ENCODE data around the gene NUBP1. TPM values are rescaled to one million over a fixed set of nuclear protein-coding genes. Genes with fewer than 3 reads are reported as not detected.
"Not testable (repeated sequence)": the region's sequence is repeated elsewhere in the genome, so short reads cannot be mapped to it uniquely, and the experiment has no call there.

The NUBP1 gene
- total and polyA plus RNA-seq, 7 experiments from 2014 or later, result 24.0 to 48.3 (median 26.1) TPM

- ATAC-seq; POLR2A ChIA-PET; H3K4me3 ChIP-seq (ENCODE audit: low read length); H3K27ac ChIP-seq (ENCODE audit: low read depth, low read length); H3K4me3 Mint-ChIP-seq; H3K27me3 ChIP-seq (ENCODE audit: control insufficient read depth in 2 of 2, insufficient read depth in 2 of 2, low read length in 2 of 2); H3K4me1 ChIP-seq (ENCODE audit: control insufficient read depth in 2 of 2, insufficient read depth in 2 of 2, low read length in 2 of 2); CTCF ChIA-PET; H3K9me3 Mint-ChIP-seq; DNase-seq; H3K4me1 Mint-ChIP-seq; H3K36me3 Mint-ChIP-seq; intact Hi-C loops (cut with micrococcal nuclease); H3K9me3 ChIP-seq (ENCODE audit: control insufficient read depth in 2 of 3, low read length in 3 of 3); H3K27ac Mint-ChIP-seq; H3K36me3 ChIP-seq (ENCODE audit: control insufficient read depth in 2 of 3, insufficient read depth in 3 of 3, low read length in 3 of 3): not testable (repeated sequence)
- peaks cover 0 to 58% (median 4%) of the 10 kb centered on the region in 5 donors for H3K27me3 Mint-ChIP-seq
Measured at GRCh38 chr16:10779908-10780307, 36.3 kb downstream of the NUBP1 start.

DNA sequence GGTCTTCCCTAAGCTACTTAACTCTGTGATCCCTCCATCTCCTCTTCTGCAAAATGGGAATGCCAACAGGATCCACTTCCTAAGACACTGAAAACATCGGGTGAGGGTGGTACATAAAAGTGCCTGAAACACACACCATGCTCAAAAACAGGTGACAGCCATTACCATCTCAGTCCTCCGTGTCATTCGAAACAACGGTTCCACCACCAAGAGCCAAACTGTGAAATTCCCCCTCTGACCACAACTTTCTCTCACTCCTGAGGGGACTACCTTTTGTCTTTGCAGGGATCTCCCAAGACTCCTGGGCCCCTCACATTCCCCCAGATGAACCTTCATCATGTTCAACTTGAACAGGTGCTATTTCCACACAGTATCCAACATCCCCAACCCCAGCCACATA, 37.0 kb downstream of the NUBP1 start:
- intact Hi-C loops (cut with micrococcal nuclease), result no loop called here
- Histone ChIP-seq H3K27ac (ENCODE audit: low read depth, low read length) (no peak overlapping the region), H3K4me3 (ENCODE audit: low read length) (no peak overlapping the region), H3K36me3 (ENCODE audit: control insufficient read depth in 2 of 3, insufficient read depth in 3 of 3, low read length in 3 of 3) (no peaks in the 10 kb centered on the region), H3K9me3 (ENCODE audit: control insufficient read depth in 2 of 3, low read length in 3 of 3) (no peaks in the 10 kb centered on the region), H3K27me3 (ENCODE audit: control insufficient read depth in 2 of 2, insufficient read depth in 2 of 2, low read length in 2 of 2) (no peaks in the 10 kb centered on the region), H3K4me1 (ENCODE audit: control insufficient read depth in 2 of 2, insufficient read depth in 2 of 2, low read length in 2 of 2) (peaks cover 0 to 7% of the 10 kb centered on the region in 2 donors)
- ChIA-PET CTCF (no interaction called here), POLR2A (no interaction called here)
- Mint-ChIP-seq H3K4me3 (no peak overlapping the region), H3K4me1 (peaks cover 0 to 6% (median 0%) of the 10 kb centered on the region in 7 donors), H3K27ac (no peak overlapping the region), H3K27me3 (peaks cover 0 to 57% (median 4%) of the 10 kb centered on the region in 5 donors), H3K9me3 (peaks cover 0 to 2% (median 0%) of the 10 kb centered on the region in 11 donors), H3K36me3 (no peaks in the 10 kb centered on the region)
- DNase-seq (no peak), ATAC-seq (no peak)

- Mint-ChIP-seq H3K36me3 (no peaks in the 10 kb centered on the region), H3K27me3 (peaks cover 0 to 54% (median 4%) of the 10 kb centered on the region in 5 donors), H3K4me1 (peaks cover 0 to 2% (median 0%) of the 10 kb centered on the region in 7 donors), H3K4me3 (no peak overlapping the region), H3K9me3 (peaks cover 0 to 2% (median 0%) of the 10 kb centered on the region in 11 donors), H3K27ac (no peak overlapping the region)
- CTCF ChIA-PET, result no interaction called here
- no peaks in the 10 kb centered on the region for H3K4me1 ChIP-seq (ENCODE audit: control insufficient read depth in 2 of 2, insufficient read depth in 2 of 2, low read length in 2 of 2)
- no peaks in the 10 kb centered on the region for H3K27me3 ChIP-seq (ENCODE audit: control insufficient read depth in 2 of 2, insufficient read depth in 2 of 2, low read length in 2 of 2)
- no peak overlapping the region for H3K4me3 ChIP-seq (ENCODE audit: low read length)
- intact Hi-C loops (cut with micrococcal nuclease), result no loop called here
- no peaks in the 10 kb centered on the region for H3K9me3 ChIP-seq (ENCODE audit: control insufficient read depth in 2 of 3, low read length in 3 of 3)
- POLR2A ChIA-PET, result no interaction called here
- no peak for DNase-seq
- no peak overlapping the region for H3K27ac ChIP-seq (ENCODE audit: low read depth, low read length)
- ATAC-seq, result no peak
- no peaks in the 10 kb centered on the region for H3K36me3 ChIP-seq (ENCODE audit: control insufficient read depth in 2 of 3, insufficient read depth in 3 of 3, low read length in 3 of 3)
Measured at GRCh38 chr16:10782628-10783027, 39.0 kb downstream of the NUBP1 start.

DNA sequence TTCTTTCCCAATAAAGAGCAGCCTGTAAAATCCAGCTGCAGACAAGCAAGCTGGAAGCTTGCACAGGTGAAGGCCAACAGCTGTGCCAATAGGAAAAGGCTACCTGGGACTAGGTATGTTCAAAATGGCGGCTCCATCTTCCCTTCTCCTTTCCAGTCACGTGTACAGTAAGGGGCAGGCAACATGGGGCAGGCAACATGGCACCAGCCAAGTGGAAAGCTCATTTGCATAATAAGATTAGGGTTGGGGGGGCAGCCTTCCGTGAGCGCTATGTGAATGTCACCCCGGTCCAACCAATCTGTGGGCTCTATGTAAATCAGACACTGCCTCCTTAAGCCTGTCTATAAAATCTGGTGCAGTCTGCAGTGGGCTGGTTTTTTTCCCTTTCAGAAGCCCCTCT, 43.7 kb downstream of the NUBP1 start:
- ATAC-seq (no peak), DNase-seq (no peak)
- Mint-ChIP-seq H3K9me3 (peaks cover 0 to 4% (median 0%) of the 10 kb centered on the region in 11 donors), H3K27ac (no peak overlapping the region), H3K27me3 (peaks cover 0 to 25% (median 0%) of the 10 kb centered on the region in 5 donors), H3K36me3 (no peaks in the 10 kb centered on the region), H3K4me1 (peaks cover 0 to 3% (median 0%) of the 10 kb centered on the region in 7 donors), H3K4me3 (no peak overlapping the region)
- POLR2A ChIA-PET, result no interaction called here
- H3K4me3 ChIP-seq (ENCODE audit: low read length), result no peak overlapping the region
- no peaks in the 10 kb centered on the region for H3K27me3 ChIP-seq (ENCODE audit: control insufficient read depth in 2 of 2, insufficient read depth in 2 of 2, low read length in 2 of 2)
- CTCF ChIA-PET, result no interaction called here
- H3K27ac ChIP-seq (ENCODE audit: low read depth, low read length), result no peak overlapping the region
- H3K36me3 ChIP-seq (ENCODE audit: control insufficient read depth in 2 of 3, insufficient read depth in 3 of 3, low read length in 3 of 3), result no peaks in the 10 kb centered on the region
- H3K4me1 ChIP-seq (ENCODE audit: control insufficient read depth in 2 of 2, insufficient read depth in 2 of 2, low read length in 2 of 2), result no peaks in the 10 kb centered on the region
- H3K9me3 ChIP-seq (ENCODE audit: control insufficient read depth in 2 of 3, low read length in 3 of 3), result no peaks in the 10 kb centered on the region
- intact Hi-C loops (cut with micrococcal nuclease), result no loop called here

DNA sequence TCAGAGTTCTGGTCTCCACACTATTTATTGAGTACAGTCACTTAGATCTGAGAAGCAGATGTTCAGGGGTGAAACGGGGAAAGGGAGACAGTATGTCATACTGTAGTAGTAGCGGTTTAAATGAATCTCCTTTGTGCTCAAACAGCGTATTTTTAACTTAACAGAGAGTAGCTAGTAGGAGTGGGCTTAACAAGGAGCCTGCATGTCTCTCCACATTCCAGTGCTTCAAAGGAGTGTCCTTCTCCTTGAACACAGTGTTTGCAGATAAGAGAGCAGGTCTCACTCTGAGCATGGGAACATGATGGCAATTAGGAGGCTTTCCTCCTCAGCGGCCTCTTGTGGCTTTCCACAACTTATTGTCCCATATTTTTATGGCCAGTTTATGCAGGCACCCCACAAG, 45.0 kb downstream of the NUBP1 start:
- CTCF ChIA-PET; H3K36me3 ChIP-seq (ENCODE audit: control insufficient read depth in 2 of 3, insufficient read depth in 3 of 3, low read length in 3 of 3); POLR2A ChIA-PET; H3K4me3 ChIP-seq (ENCODE audit: low read length); DNase-seq; H3K27ac ChIP-seq (ENCODE audit: low read depth, low read length); H3K27me3 ChIP-seq (ENCODE audit: control insufficient read depth in 2 of 2, insufficient read depth in 2 of 2, low read length in 2 of 2); H3K4me3 Mint-ChIP-seq; ATAC-seq; H3K36me3 Mint-ChIP-seq; intact Hi-C loops (cut with micrococcal nuclease); H3K9me3 Mint-ChIP-seq; H3K4me1 Mint-ChIP-seq; H3K9me3 ChIP-seq (ENCODE audit: control insufficient read depth in 2 of 3, low read length in 3 of 3); H3K4me1 ChIP-seq (ENCODE audit: control insufficient read depth in 2 of 2, insufficient read depth in 2 of 2, low read length in 2 of 2): not testable (repeated sequence)
- Mint-ChIP-seq H3K27ac (peak overlapping the region in 1 of 9 donors; percentile 51), H3K27me3 (peaks cover 0 to 19% (median 0%) of the 10 kb centered on the region in 5 donors)

DNA sequence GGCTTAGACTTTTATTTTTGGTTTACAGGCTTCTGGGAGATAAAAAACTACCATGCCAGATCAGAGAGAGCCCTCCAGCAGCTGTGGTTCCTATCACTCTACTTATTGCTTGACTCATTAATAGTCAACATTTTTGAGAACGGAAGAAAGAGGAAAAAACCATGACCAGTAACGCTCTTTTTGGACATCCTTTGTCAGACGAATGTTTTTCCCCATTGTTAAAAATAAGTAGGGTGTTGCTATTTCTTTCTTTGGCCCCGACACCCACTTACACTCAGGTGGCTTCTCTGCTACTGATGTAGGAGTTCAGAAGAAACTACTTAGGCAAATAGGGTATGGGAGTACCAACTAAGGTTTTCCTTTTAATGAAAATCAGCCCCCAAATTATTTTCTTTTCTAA, 47.4 kb downstream of the NUBP1 start:
- Histone ChIP-seq H3K4me1 (ENCODE audit: control insufficient read depth in 2 of 2, insufficient read depth in 2 of 2, low read length in 2 of 2) (no peaks in the 10 kb centered on the region), H3K4me3 (ENCODE audit: low read length) (no peak overlapping the region), H3K9me3 (ENCODE audit: control insufficient read depth in 2 of 3, low read length in 3 of 3) (no peaks in the 10 kb centered on the region), H3K27me3 (ENCODE audit: control insufficient read depth in 2 of 2, insufficient read depth in 2 of 2, low read length in 2 of 2) (no peaks in the 10 kb centered on the region), H3K27ac (ENCODE audit: low read depth, low read length) (no peak overlapping the region), H3K36me3 (ENCODE audit: control insufficient read depth in 2 of 3, insufficient read depth in 3 of 3, low read length in 3 of 3) (no peaks in the 10 kb centered on the region)
- H3K9me3 Mint-ChIP-seq, result peaks cover 0 to 6% (median 0%) of the 10 kb centered on the region in 11 donors
- H3K27me3 Mint-ChIP-seq, result peaks cover 0 to 12% (median 0%) of the 10 kb centered on the region in 5 donors
- ChIA-PET CTCF (no interaction called here), POLR2A (no interaction called here)
- H3K4me1 Mint-ChIP-seq, result peaks cover 0 to 4% (median 0%) of the 10 kb centered on the region in 7 donors
- DNase-seq, result no peak
- intact Hi-C loops (cut with micrococcal nuclease), result no loop called here
- H3K27ac Mint-ChIP-seq, result no peak overlapping the region
- no peaks in the 10 kb centered on the region for H3K36me3 Mint-ChIP-seq
- no peak for ATAC-seq
- H3K4me3 Mint-ChIP-seq, result no peak overlapping the region

- intact Hi-C loops (cut with micrococcal nuclease), result no loop called here
- Histone ChIP-seq H3K27me3 (ENCODE audit: control insufficient read depth in 2 of 2, insufficient read depth in 2 of 2, low read length in 2 of 2) (no peaks in the 10 kb centered on the region), H3K4me3 (ENCODE audit: low read length) (no peak overlapping the region), H3K27ac (ENCODE audit: low read depth, low read length) (no peak overlapping the region), H3K9me3 (ENCODE audit: control insufficient read depth in 2 of 3, low read length in 3 of 3) (no peaks in the 10 kb centered on the region), H3K36me3 (ENCODE audit: control insufficient read depth in 2 of 3, insufficient read depth in 3 of 3, low read length in 3 of 3) (no peaks in the 10 kb centered on the region), H3K4me1 (ENCODE audit: control insufficient read depth in 2 of 2, insufficient read depth in 2 of 2, low read length in 2 of 2) (no peaks in the 10 kb centered on the region)
- ChIA-PET CTCF (no interaction called here), POLR2A (no interaction called here)
- H3K4me1 Mint-ChIP-seq, result no peaks in the 10 kb centered on the region
- peaks cover 0 to 4% (median 0%) of the 10 kb centered on the region in 5 donors for H3K27me3 Mint-ChIP-seq
- no peak for ATAC-seq
- no peak overlapping the region for H3K4me3 Mint-ChIP-seq
- H3K27ac Mint-ChIP-seq, result no peak overlapping the region
- H3K36me3 Mint-ChIP-seq, result no peaks in the 10 kb centered on the region
- no peak for DNase-seq
- H3K9me3 Mint-ChIP-seq, result peaks cover 0 to 2% (median 0%) of the 10 kb centered on the region in 11 donors
Measured at GRCh38 chr16:10799736-10800135, 56.1 kb downstream of the NUBP1 start.

Measured in naive thymus-derived CD4-positive, alpha-beta T cell (primary cell).